HEK293 (cell line): ENCODE data around the gene DHX16.

Experiments
- CTCF ChIA-PET: fragments of 350-600 bp; formaldehyde crosslinking; extraction: SDS; loops from one replicate; lab custom pipeline; 2021; ENCODE audit warnings: antibody characterized with exemption; lab: Yijun Ruan, JAX
- POLR2A ChIA-PET: fragments of 300-600 bp; formaldehyde crosslinking; extraction: SDS; loops from one replicate; lab custom pipeline; 2020; ENCODE audit warnings: antibody characterized with exemption, inconsistent platforms; lab: Yijun Ruan, JAX
- H3K27ac ChIP-seq: fragments of 200-500 bp; sonication (Bioruptor generic); 2 replicates; pipeline ENCODE4 v1.5.1; 2014; ENCODE audit warnings: low read depth, low read length, control low read depth, inconsistent platforms; ENCODE audit errors: extremely low read depth
- H3K36me3 ChIP-seq, 2 experiments: fragments of 200-500 bp in 1 of 2; sonication (Bioruptor generic) in 1 of 2; 1 replicate in 1 of 2; 2 replicates in 1 of 2; pipeline ENCODE4 v1.5.1; 2014 to 2017; ENCODE audit warnings: inconsistent platforms in 2 of 2, low read length in 2 of 2; ENCODE audit not compliant: control insufficient read depth in 2 of 2, insufficient read depth in 1 of 2
- H3K4me1 ChIP-seq: fragments of 200-500 bp; sonication (Bioruptor generic); 2 replicates; pipeline ENCODE4 v1.5.1; 2014; ENCODE audit warnings: mild to moderate bottlenecking, low read length, inconsistent platforms; ENCODE audit not compliant: control insufficient read depth, insufficient read depth
- H3K4me3 ChIP-seq: 2 replicates; pipeline ENCODE4 v1.5.1; 2011; ENCODE audit warnings: low read depth, mild to moderate bottlenecking, control low read depth, low read length, moderate library complexity
- H3K9me3 ChIP-seq: fragments of 200-500 bp; sonication (Bioruptor generic); 2 replicates; pipeline ENCODE4 v1.5.1; 2014; ENCODE audit warnings: low read depth, low read length, inconsistent platforms; ENCODE audit not compliant: control insufficient read depth, insufficient read depth
- ATF2 ChIP-seq: fragments of 450-650 bp; formaldehyde crosslinking; IDR thresholded peaks from 2 replicates; pipeline ENCODE4 v1.5.1; 2016; ENCODE audit warnings: missing biosample characterization, missing genetic modification characterization, low read depth
- BCL11B ChIP-seq: fragments of 450-650 bp; formaldehyde crosslinking; IDR thresholded peaks from 2 replicates; pipeline ENCODE4 v1.5.1; 2016; ENCODE audit warnings: low read depth, missing biosample characterization, missing genetic modification characterization
- BCL6B ChIP-seq: fragments of 450-650 bp; formaldehyde crosslinking; IDR thresholded peaks from 2 replicates; pipeline ENCODE4 v1.5.1; 2017; ENCODE audit warnings: missing biosample characterization, missing genetic modification characterization
- FEZF1 ChIP-seq: fragments of 450-650 bp; formaldehyde crosslinking; IDR thresholded peaks from 2 replicates; pipeline ENCODE4 v1.5.1; 2016; ENCODE audit warnings: missing biosample characterization, missing genetic modification characterization
- GLI2 ChIP-seq: fragments of 450-650 bp; formaldehyde crosslinking; IDR thresholded peaks from 2 replicates; pipeline ENCODE4; 2017; ENCODE audit warnings: missing biosample characterization, missing genetic modification characterization, low read depth, borderline replicate concordance
- HIC1 ChIP-seq: fragments of 450-650 bp; formaldehyde crosslinking; IDR thresholded peaks from 2 replicates; pipeline ENCODE4 v1.5.1; 2016; ENCODE audit warnings: missing biosample characterization, missing genetic modification characterization
- IKZF3 ChIP-seq: fragments of 450-650 bp; IDR thresholded peaks from 2 replicates; pipeline ENCODE4 v1.5.0; 2018; ENCODE audit warnings: missing biosample characterization, mild to moderate bottlenecking, missing genetic modification characterization, moderate library complexity
- KLF16 ChIP-seq: fragments of 450-650 bp; formaldehyde crosslinking; IDR thresholded peaks from 2 replicates; pipeline ENCODE4 v1.5.1; 2017; ENCODE audit warnings: missing biosample characterization, missing genetic modification characterization
- KLF17 ChIP-seq: fragments of 450-650 bp; formaldehyde crosslinking; IDR thresholded peaks from 2 replicates; pipeline ENCODE4 v1.5.1; 2016; ENCODE audit warnings: missing biosample characterization, missing genetic modification characterization
- KLF8 ChIP-seq: fragments of 450-650 bp; formaldehyde crosslinking; IDR thresholded peaks from 2 replicates; pipeline ENCODE4 v1.5.1; 2016; ENCODE audit warnings: missing biosample characterization, missing genetic modification characterization
- PRDM6 ChIP-seq: fragments of 450-650 bp; formaldehyde crosslinking; IDR thresholded peaks from 2 replicates; pipeline ENCODE4 v1.5.1; 2017; ENCODE audit warnings: missing biosample characterization, missing genetic modification characterization
- SCRT2 ChIP-seq: fragments of 450-650 bp; formaldehyde crosslinking; IDR thresholded peaks from 2 replicates; pipeline ENCODE4 v1.5.1; 2016; ENCODE audit warnings: missing biosample characterization, missing genetic modification characterization
- SP2 ChIP-seq: fragments of 450-650 bp; formaldehyde crosslinking; IDR thresholded peaks from 2 replicates; pipeline ENCODE4 v1.5.1; 2016; ENCODE audit warnings: missing biosample characterization, missing genetic modification characterization
- SP7 ChIP-seq: fragments of 450-650 bp; formaldehyde crosslinking; IDR thresholded peaks from 2 replicates; pipeline ENCODE4 v1.5.1; 2016; ENCODE audit warnings: missing biosample characterization, missing genetic modification characterization
- TRIM28 ChIP-seq: IDR thresholded peaks from 2 replicates; pipeline ENCODE4 v1.6.1; 2011; ENCODE audit warnings: low read length, control low read depth, borderline replicate concordance
- YY2 ChIP-seq: fragments of 450-650 bp; formaldehyde crosslinking; IDR thresholded peaks from 2 replicates; pipeline ENCODE4 v1.5.1; 2016; ENCODE audit warnings: missing biosample characterization, missing genetic modification characterization
- ZBTB48 ChIP-seq: fragments of 450-650 bp; formaldehyde crosslinking; IDR thresholded peaks from 2 replicates; pipeline ENCODE4 v1.5.1; 2016; ENCODE audit warnings: missing biosample characterization, missing genetic modification characterization
- ZEB2 ChIP-seq: fragments of 450-650 bp; formaldehyde crosslinking; IDR thresholded peaks from 2 replicates; pipeline ENCODE4 v1.5.1; 2016; ENCODE audit warnings: missing biosample characterization, missing genetic modification characterization
- ZNF10 ChIP-seq: fragments of 450-650 bp; formaldehyde crosslinking; IDR thresholded peaks from 2 replicates; pipeline ENCODE4 v1.5.1; 2017; ENCODE audit warnings: missing biosample characterization, missing genetic modification characterization
- ZNF175 ChIP-seq: fragments of 450-650 bp; formaldehyde crosslinking; IDR thresholded peaks from 2 replicates; pipeline ENCODE4 v1.5.1; 2016; ENCODE audit warnings: missing biosample characterization, missing genetic modification characterization
- ZNF184 ChIP-seq: fragments of 450-650 bp; IDR thresholded peaks from 2 replicates; pipeline ENCODE4 v1.5.1; 2018; ENCODE audit warnings: missing biosample characterization, mild to moderate bottlenecking, missing genetic modification characterization
- ZNF19 ChIP-seq: fragments of 450-650 bp; formaldehyde crosslinking; IDR thresholded peaks from 2 replicates; pipeline ENCODE4; 2016; ENCODE audit warnings: missing biosample characterization, missing genetic modification characterization, low read depth
- ZNF2 ChIP-seq: fragments of 450-650 bp; formaldehyde crosslinking; IDR thresholded peaks from 2 replicates; pipeline ENCODE4 v1.5.1; 2016; ENCODE audit warnings: missing biosample characterization, missing genetic modification characterization
- ZNF335 ChIP-seq: fragments of 450-650 bp; formaldehyde crosslinking; conservative IDR thresholded peaks from 2 replicates; pipeline ENCODE4 v1.5.1; 2016; ENCODE audit warnings: missing biosample characterization, missing genetic modification characterization
- ZNF423 ChIP-seq: fragments of 450-650 bp; formaldehyde crosslinking; IDR thresholded peaks from 2 replicates; pipeline ENCODE4 v1.5.1; 2016; ENCODE audit warnings: missing biosample characterization, missing genetic modification characterization
- ZNF501 ChIP-seq: fragments of 450-650 bp; formaldehyde crosslinking; IDR thresholded peaks from 2 replicates; pipeline ENCODE4 v1.5.1; 2016; ENCODE audit warnings: missing biosample characterization, missing genetic modification characterization
- ZNF549 ChIP-seq: fragments of 450-650 bp; IDR thresholded peaks from 2 replicates; pipeline ENCODE4 v1.5.1; 2018; ENCODE audit warnings: missing biosample characterization, missing genetic modification characterization, mild to moderate bottlenecking, inconsistent platforms, moderate library complexity
- ZNF660 ChIP-seq: fragments of 450-650 bp; IDR thresholded peaks from 2 replicates; pipeline ENCODE4 v1.5.1; 2018; ENCODE audit warnings: missing biosample characterization, mild to moderate bottlenecking, missing genetic modification characterization
- ZNF747 ChIP-seq: fragments of 450-650 bp; formaldehyde crosslinking; IDR thresholded peaks from 2 replicates; pipeline ENCODE4 v1.5.1; 2016; ENCODE audit warnings: missing biosample characterization, missing genetic modification characterization

The DHX16 gene

GRCh38 chr6:30615958-30616810, 56.6 kb downstream of the DHX16 start (continued):
- TF ChIP-seq ATF2 (tag by site-specific recombination) (no peak), ZNF747 (tag by site-specific recombination) (no peak), GLI2 (tag by site-specific recombination) (no peak), ZNF335 (tag by site-specific recombination) (peak; percentile 36), SP7 (tag by site-specific recombination) (peak; percentile 7; the same call in 1 of the 2 replicates), ZEB2 (tag by site-specific recombination) (peak; percentile 48; the same call in 1 of the 2 replicates), ZNF19 (no peak), KLF17 (tag by site-specific recombination) (peak; percentile 33; the same call in 1 of the 2 replicates), ZNF660 (peak; percentile 66), SCRT2 (0 out of 2 replicates have a peak, but pooled peaks have one; percentile 2), SP2 (tag by site-specific recombination) (peak; percentile 11; the same call in 1 of the 2 replicates), YY2 (0 out of 2 replicates have a peak, but pooled peaks have one; percentile 11), HIC1 (tag by site-specific recombination) (no peak), ZNF10 (peak; percentile 74), ZNF184 (tag by site-specific recombination) (0 out of 2 replicates have a peak, but pooled peaks have one; percentile 36), KLF8 (no peak), ZNF501 (tag by site-specific recombination) (peak; percentile 47; the same call in 1 of the 2 replicates), BCL11B (tag by site-specific recombination) (0 out of 2 replicates have a peak, but pooled peaks have one; percentile 7), IKZF3 (tag by site-specific recombination) (peak; percentile 75)

GRCh38 chr6:30615219-30615957, 57.4 kb downstream of the DHX16 start:
- H3K4me3 ChIP-seq = peak overlapping the region; percentile 74
- H3K27ac ChIP-seq = peak overlapping the region; percentile 65
- H3K4me1 ChIP-seq = peaks cover 18% of the 10 kb centered on the region
- H3K9me3 ChIP-seq = no peaks in the 10 kb centered on the region
- peaks cover 4 to 37% of the 10 kb centered on the region in 2 experiments; a peak in 2 of 3 replicates for H3K36me3 ChIP-seq
- CTCF ChIA-PET = interaction anchor here (0.6 to 3.2 kb wide), 10 partner anchors 16 to 130 kb away, joined by 3 to 16 read pairs (median 3); partner anchors contain the start of gene DHX16
- POLR2A ChIA-PET = interaction anchor here (0.6 to 4.8 kb wide), 52 partner anchors 8 to 515 kb away, joined by 3 to 197 read pairs (median 5); partner anchors contain the start of genes ABCF1, ATAT1, C6orf136 and DDR1
- TF ChIP-seq ZNF549 (tag by site-specific recombination) (no peak), ZBTB48 (tag by site-specific recombination) (no peak), ZNF175 (tag by site-specific recombination) (no peak), FEZF1 (0 out of 2 replicates have a peak, but pooled peaks have one; percentile 4), ZNF423 (tag by site-specific recombination) (no peak), TRIM28 (peak; percentile 35; the same call in 1 of the 2 replicates), ZNF2 (peak; percentile 17), BCL6B (tag by site-specific recombination) (no peak), PRDM6 (tag by site-specific recombination) (no peak; the same call in none of the 2 replicates), KLF16 (tag by site-specific recombination) (no peak)
